ENCODE measurements around the gene JSRP1.
"Not testable (repeated sequence)": the region's sequence is repeated elsewhere in the genome, so short reads cannot be mapped to it uniquely, and the experiment has no call there.

DNA sequence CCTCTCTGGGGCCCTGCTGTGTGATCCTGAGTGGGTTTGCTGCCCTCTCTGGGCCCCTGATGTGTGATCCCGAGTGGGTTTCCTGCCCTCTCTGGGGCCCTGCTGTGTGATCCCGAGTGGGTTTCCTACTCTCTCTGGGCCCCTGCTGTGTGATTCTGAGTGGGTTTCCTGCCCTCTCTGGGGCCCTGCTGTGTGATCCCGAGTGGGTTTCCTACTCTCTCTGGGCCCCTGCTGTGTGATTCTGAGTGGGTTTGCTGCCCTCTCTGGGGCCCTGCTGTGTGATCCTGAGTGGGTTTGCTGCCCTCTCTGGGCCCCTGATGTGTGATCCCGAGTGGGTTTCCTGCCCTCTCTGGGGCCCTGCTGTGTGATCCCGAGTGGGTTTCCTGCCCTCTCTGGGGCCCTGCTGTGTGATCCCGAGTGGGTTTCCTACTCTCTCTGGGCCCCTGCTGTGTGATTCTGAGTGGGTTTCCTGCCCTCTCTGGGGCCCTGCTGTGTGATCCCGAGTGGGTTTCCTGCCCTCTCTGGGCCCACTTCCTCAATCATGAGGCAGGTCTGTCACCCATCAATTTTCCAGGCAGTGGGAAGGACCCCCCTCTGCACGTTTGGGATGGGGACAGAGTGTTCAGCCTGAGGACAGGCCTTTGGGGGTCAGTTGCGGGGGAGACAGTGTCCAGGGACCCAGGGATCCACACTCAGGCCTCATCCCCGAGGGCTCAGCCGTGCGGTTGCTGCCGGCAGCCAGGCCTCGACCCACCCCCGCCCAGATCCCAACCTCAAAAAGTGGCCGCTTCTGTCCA, 25.2 kb upstream of the JSRP1 start:
- TF ChIP-seq, protein P1, sequence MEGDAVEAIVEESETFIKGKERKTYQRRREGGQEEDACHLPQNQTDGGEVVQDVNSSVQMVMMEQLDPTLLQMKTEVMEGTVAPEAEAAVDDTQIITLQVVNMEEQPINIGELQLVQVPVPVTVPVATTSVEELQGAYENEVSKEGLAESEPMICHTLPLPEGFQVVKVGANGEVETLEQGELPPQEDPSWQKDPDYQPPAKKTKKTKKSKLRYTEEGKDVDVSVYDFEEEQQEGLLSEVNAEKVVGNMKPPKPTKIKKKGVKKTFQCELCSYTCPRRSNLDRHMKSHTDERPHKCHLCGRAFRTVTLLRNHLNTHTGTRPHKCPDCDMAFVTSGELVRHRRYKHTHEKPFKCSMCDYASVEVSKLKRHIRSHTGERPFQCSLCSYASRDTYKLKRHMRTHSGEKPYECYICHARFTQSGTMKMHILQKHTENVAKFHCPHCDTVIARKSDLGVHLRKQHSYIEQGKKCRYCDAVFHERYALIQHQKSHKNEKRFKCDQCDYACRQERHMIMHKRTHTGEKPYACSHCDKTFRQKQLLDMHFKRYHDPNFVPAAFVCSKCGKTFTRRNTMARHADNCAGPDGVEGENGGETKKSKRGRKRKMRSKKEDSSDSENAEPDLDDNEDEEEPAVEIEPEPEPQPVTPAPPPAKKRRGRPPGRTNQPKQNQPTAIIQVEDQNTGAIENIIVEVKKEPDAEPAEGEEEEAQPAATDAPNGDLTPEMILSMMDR (IDR thresholded peaks at IDR 0.05), result not testable (repeated sequence)
- TF ChIP-seq POLR2A (IDR thresholded peaks at IDR 0.05), result not testable (repeated sequence)
